ENCODE measurements around the gene CFAP157. TPM values are rescaled to one million over a fixed set of nuclear protein-coding genes. Genes with fewer than 3 reads are reported as not detected.

The CFAP157 gene
- total and polyA plus RNA-seq, 2 donors (not counting 3 experiments of a cell fraction or from before 2014, with no cell fraction given) = 0.03 TPM; not detected in 1

GRCh38 chr9:127693697-127694096 is 13.1 kb upstream of the CFAP157 start:
- no peak for FAIRE-seq
- no peaks in the 10 kb centered on the region for H3K9me3 ChIP-seq (replicated peaks; ENCODE audit: control insufficient read depth, insufficient read depth, low read length)
- H3K9ac ChIP-seq (replicated peaks; ENCODE audit: extremely low read depth, insufficient read depth, low read length) = no peak overlapping the region
- TF ChIP-seq GATA2 (IDR thresholded peaks at IDR 0.05; ENCODE audit: insufficient read depth, insufficient read length, low read depth, low read length) (no peak), EZH2 (IDR thresholded peaks at IDR 0.05; ENCODE audit: borderline replicate concordance, low read depth, low read length, severe bottlenecking) (no peak), JUN (IDR thresholded peaks at IDR 0.05; ENCODE audit: borderline replicate concordance, insufficient read depth, insufficient read length, low read depth) (no peak), MAX (IDR thresholded peaks at IDR 0.05; ENCODE audit: insufficient read depth, insufficient read length) (no peak), POLR2AphosphoS5 (IDR thresholded peaks at IDR 0.05; ENCODE audit: insufficient read depth, low read depth, low read length) (no peak), POLR2A (IDR thresholded peaks at IDR 0.05; ENCODE audit: low read depth, low read length) (no peak), CTCF (IDR thresholded peaks at IDR 0.05; ENCODE audit: extremely low read depth in 1 of 2, insufficient read depth in 1 of 2, low read depth in 1 of 2, low read length in 2 of 2) (no peak), FOS (IDR thresholded peaks at IDR 0.05; ENCODE audit: borderline replicate concordance, insufficient read depth, low read length) (no peak), MYC (IDR thresholded peaks at IDR 0.05; ENCODE audit: low read depth, low read length) (no peak)
- H3K79me2 ChIP-seq (ENCODE audit: control insufficient read depth, insufficient read depth, low read length) = no peaks in the 10 kb centered on the region
- H3K4me1 ChIP-seq (ENCODE audit: control insufficient read depth, extremely low read depth, insufficient read depth, low read length) = no peaks in the 10 kb centered on the region
- CTCF ChIA-PET = interaction anchor here (0.5 to 1.5 kb wide), 2 partner anchors 41 to 161 kb away, joined by 3 to 4 read pairs; partner anchors contain the start of gene ENG
- intact Hi-C loops (cut with micrococcal nuclease) = no loop called here
- H3K36me3 ChIP-seq (ENCODE audit: control insufficient read depth in 2 of 2, extremely low read depth in 1 of 2, insufficient read depth in 2 of 2, low read length in 2 of 2) = peaks cover 0 to 11% of the 10 kb centered on the region in 2 experiments
- dilution Hi-C loops (cut with MboI; ENCODE audit: extremely low pct_ligation_motif_present, low sequenced_read_pairs) = no loop called here
- no peak for DNase-seq (ENCODE audit: low read depth, low spot score)
- no peak overlapping the region for H3K27ac ChIP-seq (ENCODE audit: insufficient read depth, low read depth, low read length)
- no TSS peak for BruUV-seq (replicated peaks)
- no peaks in the 10 kb centered on the region for H4K20me1 ChIP-seq (replicated peaks; ENCODE audit: control insufficient read depth, extremely low read depth, insufficient read depth, low read length)
- POLR2A ChIA-PET = no interaction called here
- H3K4me2 ChIP-seq (ENCODE audit: insufficient read depth, low read length) = no peak overlapping the region
- H3K4me3 ChIP-seq (replicated peaks in 1 of 3; ENCODE audit: insufficient read depth in 1 of 3, low read depth in 1 of 3, low read length in 3 of 3) = no peak overlapping the region
- H2AFZ ChIP-seq (ENCODE audit: low read depth, low read length) = no peak overlapping the region
- H3K9me1 ChIP-seq (replicated peaks; ENCODE audit: control insufficient read depth, extremely low read depth, insufficient read depth, low read length) = no peaks in the 10 kb centered on the region
- no peaks in the 10 kb centered on the region for H3K27me3 ChIP-seq (ENCODE audit: control insufficient read depth in 2 of 2, insufficient read depth in 2 of 2, low read length in 2 of 2)

All from endothelial cell of umbilical vein (primary cell).